Superior temporal gyrus (tissue), 1 donor: ENCODE measurements around the gene VPS37B.
"Not testable (repeated sequence)": the region's sequence is repeated elsewhere in the genome, so short reads cannot be mapped to it uniquely, and the experiment has no call there.

Source experiments
- DNase-seq: peaks from one replicate; pipeline ENCODE4 v3.0.0-alpha.2; 2016; ENCODE audit errors: extremely low spot score

VPS37B gene

DNA sequence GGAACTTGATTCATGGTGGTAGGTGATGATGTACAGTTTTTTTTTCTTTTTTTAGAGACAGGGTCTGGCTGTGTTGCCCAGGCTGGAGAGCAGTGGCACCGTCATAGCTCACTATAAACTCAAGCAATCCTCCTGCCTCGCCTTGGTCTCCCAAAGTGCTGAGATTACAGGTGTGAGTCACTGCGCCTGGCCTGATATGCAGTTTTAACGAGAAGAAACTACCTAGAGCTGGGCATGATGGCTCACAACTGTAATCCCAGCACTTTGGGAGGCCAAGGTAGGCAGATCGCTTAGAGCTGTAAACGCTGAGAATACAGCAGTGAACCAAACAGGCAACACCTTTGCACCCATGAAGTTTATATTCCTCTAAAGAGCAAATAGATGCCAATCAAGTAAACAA, 13.0 kb upstream of the VPS37B start:
- no peak for DNase-seq

DNA sequence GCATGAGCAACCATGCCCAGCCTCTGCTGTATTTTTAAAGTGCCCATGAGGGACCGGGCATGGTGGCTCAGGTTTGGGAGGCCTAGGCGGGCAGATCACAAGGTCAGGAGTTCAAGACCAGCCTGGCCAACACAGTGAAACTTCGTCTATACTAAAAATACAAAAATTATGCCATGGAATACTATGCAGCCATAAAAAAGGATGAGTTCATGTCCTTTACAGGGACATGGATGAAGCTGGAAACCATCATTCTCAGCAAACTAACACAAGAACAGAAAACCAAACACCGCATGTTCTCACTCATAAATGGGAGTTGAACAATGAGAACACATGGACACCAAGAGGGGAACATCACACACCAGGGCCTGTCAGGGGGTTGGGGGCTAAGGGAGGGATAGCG, 9.3 kb upstream of the VPS37B start:
- DNase-seq, result not testable (repeated sequence)

DNA sequence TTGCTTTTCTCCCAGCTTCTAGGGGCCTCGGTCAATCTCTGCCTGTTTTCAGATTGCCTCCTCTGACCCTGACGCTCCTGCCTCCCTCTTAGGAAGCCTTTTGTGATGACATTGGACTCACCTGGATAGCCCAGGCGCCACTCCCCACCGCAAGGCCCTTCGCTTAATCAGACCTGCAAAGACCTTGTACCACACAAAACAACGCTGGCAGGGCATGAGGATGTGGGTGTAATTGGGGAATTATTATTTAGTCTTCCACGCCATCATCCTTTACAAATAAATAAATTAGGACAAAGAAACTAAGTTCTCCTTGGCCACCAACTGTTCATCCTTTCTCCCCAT, 7.7 kb upstream of the VPS37B start:
- DNase-seq, result no peak

- DNase-seq, result peak; percentile 11
Measured at GRCh38 chr12:122902854-122903692, 7.1 kb upstream of the VPS37B start.

GRCh38 chr12:122899887-122900286, 4.0 kb upstream of the VPS37B start:
- no peak for DNase-seq

GRCh38 chr12:122896662-122897061, 738 bp upstream of the VPS37B start:
- DNase-seq, result no peak

DNA sequence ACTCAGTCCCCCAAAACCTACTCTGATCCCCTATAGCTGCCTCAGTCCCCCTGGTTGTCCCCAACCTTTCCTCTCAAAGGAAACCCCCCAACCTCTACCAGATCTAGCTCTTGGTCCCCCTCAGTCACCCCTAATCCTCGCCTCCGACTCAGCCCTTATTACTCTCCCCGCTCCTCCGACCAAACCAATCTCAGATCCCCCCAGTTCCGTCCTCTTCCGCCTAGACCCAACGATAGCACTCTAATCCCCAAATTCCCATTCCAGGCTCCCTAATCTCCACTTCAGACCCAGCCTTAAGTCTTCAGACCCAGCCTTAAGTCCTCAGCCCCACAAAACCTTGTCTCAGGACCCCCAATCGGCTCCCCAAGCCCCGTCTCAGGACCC, 612 bp downstream of the VPS37B start:
- no peak for DNase-seq

- DNase-seq, result no peak
Measured at GRCh38 chr12:122894193-122895121, 1.5 kb downstream of the VPS37B start.

- no peak for DNase-seq
Measured at GRCh38 chr12:122893208-122894153, 2.4 kb downstream of the VPS37B start.

DNA sequence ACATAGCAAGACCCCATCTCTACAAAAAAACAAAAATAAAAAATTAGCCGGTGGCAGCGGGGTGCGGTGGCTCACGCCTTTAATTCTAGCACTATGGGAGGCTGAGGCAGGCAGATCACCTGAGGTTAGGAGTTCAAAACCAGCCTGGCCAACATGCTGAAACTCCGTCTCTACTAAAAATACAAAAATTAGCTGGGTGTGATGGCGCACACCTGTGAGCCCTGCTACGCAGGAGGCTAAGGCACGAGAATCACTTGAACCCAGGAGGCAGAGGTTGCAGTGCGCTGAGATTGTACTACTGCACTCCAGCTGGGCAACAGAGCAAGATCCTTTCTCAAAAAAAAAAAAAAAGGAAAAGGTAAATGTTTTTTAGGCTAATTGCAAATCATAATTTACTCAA, 3.2 kb downstream of the VPS37B start:
- not testable (repeated sequence) for DNase-seq

GRCh38 chr12:122891661-122892525, 4.0 kb downstream of the VPS37B start:
- DNase-seq, result peak; percentile 56

GRCh38 chr12:122889761-122890520, 6.0 kb downstream of the VPS37B start:
- DNase-seq, result no peak

- no peak for DNase-seq
Measured at GRCh38 chr12:122888232-122888752, 7.6 kb downstream of the VPS37B start.

GRCh38 chr12:122887819-122888212, 8.1 kb downstream of the VPS37B start:
- DNase-seq, result no peak

GRCh38 chr12:122886851-122887818, 8.8 kb downstream of the VPS37B start:
- no peak for DNase-seq

GRCh38 chr12:122886161-122886560, 9.8 kb downstream of the VPS37B start:
- no peak for DNase-seq

DNA sequence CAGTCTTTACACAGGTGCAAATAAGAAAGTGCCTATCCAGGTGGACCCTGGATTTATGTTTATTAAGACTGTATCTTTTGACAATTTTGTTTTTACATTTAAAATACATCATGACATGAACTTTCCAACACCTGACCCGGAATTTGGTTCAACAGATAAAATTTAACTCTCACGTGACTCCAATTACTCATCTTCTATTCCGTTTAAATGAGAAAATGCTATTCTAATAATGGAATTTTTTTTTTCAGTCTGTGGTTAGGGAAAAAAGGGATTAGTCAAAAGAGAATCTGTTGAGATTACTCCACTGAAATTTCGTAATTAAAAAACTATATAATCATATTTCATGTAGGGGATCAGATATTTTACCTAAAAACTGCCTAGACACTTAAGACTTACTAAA, 11.1 kb downstream of the VPS37B start:
- DNase-seq, result no peak

GRCh38 chr12:122884091-122884826, 11.7 kb downstream of the VPS37B start:
- DNase-seq, result no peak
